ENCODE data around the gene KIFC3.

The KIFC3 gene

GRCh38 chr16:57742543-57742942, 59.7 kb downstream of the KIFC3 start:
- CTCF ChIA-PET = interaction anchor here (1.3 kb wide), 1 partner anchor 14 kb away, joined by 7 read pairs; no protein-coding TSS in a partner anchor
- Histone ChIP-seq H3K36me3 (ENCODE audit: control insufficient read depth in 2 of 2, insufficient read depth in 1 of 2, low read length in 2 of 2) (peaks cover 0 to 67% of the 10 kb centered on the region in 2 experiments; a peak in 2 of 3 replicates), H3K27ac (ENCODE audit: extremely low read depth, low read depth, low read length) (no peak overlapping the region), H3K9me3 (ENCODE audit: control insufficient read depth, insufficient read depth, low read depth, low read length) (no peaks in the 10 kb centered on the region), H3K4me1 (ENCODE audit: control insufficient read depth, insufficient read depth, low read length) (no peaks in the 10 kb centered on the region), H3K4me3 (ENCODE audit: low read depth, low read length) (no peak overlapping the region)
- TF ChIP-seq BCL6B (tag by site-specific recombination; IDR thresholded peaks at IDR 0.05) (no peak), KLF17 (tag by site-specific recombination; IDR thresholded peaks at IDR 0.05) (peak; percentile 37; the same call in 1 of the 2 replicates), ZNF423 (tag by site-specific recombination; IDR thresholded peaks at IDR 0.05) (no peak), ZNF16 (tag by site-specific recombination; IDR thresholded peaks at IDR 0.05; ENCODE audit: low read depth) (no peak), ZSCAN5A (tag by site-specific recombination; IDR thresholded peaks at IDR 0.05) (no peak), ZNF692 (tag by site-specific recombination; IDR thresholded peaks at IDR 0.05) (no peak), ZNF610 (tag by site-specific recombination; IDR thresholded peaks at IDR 0.05; ENCODE audit: borderline replicate concordance) (no peak), SP7 (tag by site-specific recombination; IDR thresholded peaks at IDR 0.05) (peak; percentile 89), ZNF768 (tag by site-specific recombination; IDR thresholded peaks at IDR 0.05) (no peak), ZNF157 (tag by site-specific recombination; IDR thresholded peaks at IDR 0.05) (no peak), ZNF112 (tag by site-specific recombination; IDR thresholded peaks at IDR 0.05) (no peak)
- POLR2A ChIA-PET = no interaction called here

GRCh38 chr16:57741660-57742191, 60.6 kb downstream of the KIFC3 start:
- no peak overlapping the region for H3K27ac ChIP-seq (ENCODE audit: extremely low read depth, low read depth, low read length)
- CTCF ChIA-PET = interaction anchor here (0.5 to 1.3 kb wide), 3 partner anchors 15 to 165 kb away, joined by 3 to 7 read pairs (median 4); no protein-coding TSS in a partner anchor

DNA sequence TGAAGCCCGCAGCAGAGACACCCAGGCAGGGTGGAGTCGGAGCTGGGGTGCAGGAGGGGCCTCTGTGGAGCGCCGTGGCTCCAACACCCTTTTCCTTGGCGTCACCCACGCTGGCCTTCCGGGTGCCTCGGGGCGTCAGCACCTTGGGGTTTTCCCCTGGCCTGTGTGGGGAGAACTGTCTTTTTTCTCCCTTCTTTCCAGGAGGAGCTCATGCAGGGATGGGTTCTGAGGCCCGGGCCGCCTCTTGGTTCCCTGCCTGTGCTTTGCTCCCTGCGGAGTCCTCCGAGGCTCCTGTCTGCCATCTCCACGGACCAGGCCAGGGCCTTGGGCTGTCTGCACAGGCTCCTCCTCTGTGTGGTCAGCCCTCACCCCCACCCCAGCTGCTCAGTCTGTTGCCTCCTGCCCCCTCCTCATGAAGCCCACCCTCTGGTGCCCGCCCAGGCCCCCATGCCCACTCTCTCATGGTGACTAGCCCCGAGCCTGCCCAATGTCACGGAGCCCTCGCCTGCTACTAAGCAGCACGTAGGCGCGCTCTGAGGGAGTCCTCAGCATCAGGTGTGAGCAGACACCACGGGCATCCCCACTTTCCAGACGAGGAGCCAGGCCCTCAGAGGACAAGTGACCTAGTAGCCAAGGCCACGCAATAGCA, 61.7 kb downstream of the KIFC3 start:
- H3K9me3 ChIP-seq (ENCODE audit: control insufficient read depth, insufficient read depth, low read depth, low read length) = no peaks in the 10 kb centered on the region
- no peak overlapping the region for H3K4me3 ChIP-seq (ENCODE audit: low read depth, low read length)
- ChIA-PET CTCF (no interaction called here), POLR2A (no interaction called here)
- peaks cover 0 to 68% of the 10 kb centered on the region in 2 experiments; a peak in 2 of 3 replicates for H3K36me3 ChIP-seq (ENCODE audit: control insufficient read depth in 2 of 2, insufficient read depth in 1 of 2, low read length in 2 of 2)
- peaks cover 6% of the 10 kb centered on the region; the same call in 1 of the 2 replicates for H3K4me1 ChIP-seq (ENCODE audit: control insufficient read depth, insufficient read depth, low read length)
- no peak overlapping the region for H3K27ac ChIP-seq (ENCODE audit: extremely low read depth, low read depth, low read length)
- TF ChIP-seq ZNF571 (tag by site-specific recombination; IDR thresholded peaks at IDR 0.05) = no peak
- no peak for TF ChIP-seq ZNF350 (tag by site-specific recombination; IDR thresholded peaks at IDR 0.05)
- TF ChIP-seq ZNF747 (tag by site-specific recombination; IDR thresholded peaks at IDR 0.05) = no peak
- TF ChIP-seq BCL11B (tag by site-specific recombination; IDR thresholded peaks at IDR 0.05; ENCODE audit: low read depth) = no peak
- no peak for TF ChIP-seq ZNF76 (tag by site-specific recombination; IDR thresholded peaks at IDR 0.05; ENCODE audit: borderline replicate concordance, low read depth)
- no peak for TF ChIP-seq RBAK (tag by site-specific recombination; IDR thresholded peaks at IDR 0.05)
- TF ChIP-seq KLF16 (tag by site-specific recombination; IDR thresholded peaks at IDR 0.05) = no peak
- no peak for TF ChIP-seq ZEB2 (tag by site-specific recombination; IDR thresholded peaks at IDR 0.05)
- no peak for TF ChIP-seq BCL6B (tag by site-specific recombination; IDR thresholded peaks at IDR 0.05)
- no peak for TF ChIP-seq AEBP2 (tag by site-specific recombination; IDR thresholded peaks at IDR 0.05; ENCODE audit: borderline replicate concordance)

More at GRCh38 chr16:57741660-57742191, 60.6 kb downstream of the KIFC3 start:
- POLR2A ChIA-PET = no interaction called here
- H3K9me3 ChIP-seq (ENCODE audit: control insufficient read depth, insufficient read depth, low read depth, low read length) = no peaks in the 10 kb centered on the region
- peaks cover 4% of the 10 kb centered on the region; the same call in 1 of the 2 replicates for H3K4me1 ChIP-seq (ENCODE audit: control insufficient read depth, insufficient read depth, low read length)
- peaks cover 0 to 68% of the 10 kb centered on the region in 2 experiments; a peak in 2 of 3 replicates for H3K36me3 ChIP-seq (ENCODE audit: control insufficient read depth in 2 of 2, insufficient read depth in 1 of 2, low read length in 2 of 2)
- no peak for TF ChIP-seq ZIC2 (tag by site-specific recombination; IDR thresholded peaks at IDR 0.05)
- TF ChIP-seq ZNF677 (tag by site-specific recombination; IDR thresholded peaks at IDR 0.05) = no peak
- no peak for TF ChIP-seq ZNF529 (tag by site-specific recombination; IDR thresholded peaks at IDR 0.05; ENCODE audit: insufficient replicate concordance)
- H3K4me3 ChIP-seq (ENCODE audit: low read depth, low read length) = no peak overlapping the region
